Activated CD4-positive, alpha-beta T cell treated with anti-CD3 and anti-CD28 coated beads, Interleukin-2, amount 10 ng/mL, durations not matched to agents 24 days and 14 days (primary cell): Measurements from ENCODE around the gene KRT3. TPM values are rescaled to one million over a fixed set of nuclear protein-coding genes. Genes with fewer than 3 reads are reported as not detected.

Experiments
- DNase-seq: peaks from one replicate; pipeline ENCODE4 v3.0.0; 2022
- H3K27ac Mint-ChIP-seq: one replicate; pipeline ENCODE4 v1.8.0; 2022; ENCODE audit warnings: mild to moderate bottlenecking, mixed read lengths
- H3K27me3 Mint-ChIP-seq: one replicate; pipeline ENCODE4 v1.8.0; 2022; ENCODE audit warnings: mixed read lengths
- H3K36me3 Mint-ChIP-seq: one replicate; pipeline ENCODE4 v1.8.0; 2022; ENCODE audit warnings: low read depth, mild to moderate bottlenecking, mixed read lengths
- H3K4me1 Mint-ChIP-seq: one replicate; pipeline ENCODE4 v1.8.0; 2021; ENCODE audit warnings: mixed read lengths
- H3K4me3 Mint-ChIP-seq: one replicate; pipeline ENCODE4 v1.8.0; 2022; ENCODE audit warnings: mild to moderate bottlenecking, moderate library complexity, mixed read lengths
- H3K9me3 Mint-ChIP-seq: one replicate; pipeline ENCODE4 v1.8.0; 2021; ENCODE audit warnings: mixed read lengths
- intact Hi-C: fragments of 100-400 bp; cut with micrococcal nuclease; formaldehyde crosslinking; loops from one replicate; pipeline ENCODE4 v1.15.1; 2023
- total RNA-seq: library from RNA; stranded (reverse); gene quantifications from 2 replicates; pipeline ENCODE4 v1.2.3, GENCODE V29; 2022

The KRT3 gene
- total RNA-seq, 1 donor from 2014 or later = 0.14 TPM

GRCh38 chr12:52821826-52822660 is 26.1 kb upstream of the KRT3 start:
- Mint-ChIP-seq H3K27ac (no peak overlapping the region), H3K36me3 (no peaks in the 10 kb centered on the region), H3K9me3 (no peaks in the 10 kb centered on the region), H3K4me1 (no peaks in the 10 kb centered on the region), H3K27me3 (peaks cover 3% of the 10 kb centered on the region), H3K4me3 (no peak overlapping the region)
- DNase-seq = no peak
- intact Hi-C loops = no loop called here

DNA sequence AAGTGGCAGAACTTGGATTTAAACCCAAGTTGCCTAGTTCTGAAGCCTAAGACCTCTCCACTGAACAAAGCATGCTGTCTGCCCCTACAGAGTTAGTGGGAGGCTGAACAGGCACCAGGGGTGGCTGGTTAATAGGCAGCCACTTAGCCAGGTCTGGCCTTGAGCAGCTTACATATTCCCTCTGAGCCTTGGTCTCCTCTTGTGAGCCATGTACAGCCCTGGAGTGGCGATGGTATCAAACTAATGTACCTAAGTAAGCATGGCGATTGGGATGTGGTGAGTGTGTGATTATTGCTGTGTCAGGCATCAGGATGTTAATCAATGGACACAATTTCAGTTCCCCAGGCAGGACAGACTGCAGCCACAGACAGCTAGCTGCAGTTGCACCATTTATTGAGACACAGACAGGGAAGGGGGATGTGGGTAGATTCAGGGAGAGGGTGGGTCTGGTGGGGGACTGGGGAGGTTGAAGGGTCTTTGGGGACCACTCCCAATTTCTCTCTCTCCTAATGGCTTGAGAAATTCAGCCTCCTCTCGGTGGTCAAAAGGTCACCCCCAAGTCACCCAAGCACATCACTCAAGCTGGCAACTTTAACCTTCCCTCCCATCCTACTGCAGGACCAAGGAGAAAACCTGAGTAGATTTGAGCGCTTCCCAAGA is 25.3 kb upstream of the KRT3 start:
- intact Hi-C loops = no loop called here
- DNase-seq = no peak
- no peaks in the 10 kb centered on the region for H3K9me3 Mint-ChIP-seq
- H3K4me3 Mint-ChIP-seq = no peak overlapping the region
- peaks cover 3% of the 10 kb centered on the region for H3K27me3 Mint-ChIP-seq
- H3K4me1 Mint-ChIP-seq = no peaks in the 10 kb centered on the region
- no peak overlapping the region for H3K27ac Mint-ChIP-seq
- no peaks in the 10 kb centered on the region for H3K36me3 Mint-ChIP-seq

GRCh38 chr12:52820521-52820920 is 24.6 kb upstream of the KRT3 start:
- Mint-ChIP-seq H3K27me3 (peaks cover 3% of the 10 kb centered on the region), H3K4me1 (no peaks in the 10 kb centered on the region), H3K27ac (no peak overlapping the region), H3K36me3 (no peaks in the 10 kb centered on the region), H3K9me3 (no peaks in the 10 kb centered on the region), H3K4me3 (no peak overlapping the region)
- no peak for DNase-seq
- intact Hi-C loops = no loop called here

- no peaks in the 10 kb centered on the region for H3K4me1 Mint-ChIP-seq
- H3K36me3 Mint-ChIP-seq = no peaks in the 10 kb centered on the region
- H3K27me3 Mint-ChIP-seq = peaks cover 3% of the 10 kb centered on the region
- no peaks in the 10 kb centered on the region for H3K9me3 Mint-ChIP-seq
- H3K4me3 Mint-ChIP-seq = no peak overlapping the region
- intact Hi-C loops = no loop called here
- no peak for DNase-seq
- no peak overlapping the region for H3K27ac Mint-ChIP-seq
Observed at GRCh38 chr12:52819731-52820510, 24.0 kb upstream of the KRT3 start.

DNA sequence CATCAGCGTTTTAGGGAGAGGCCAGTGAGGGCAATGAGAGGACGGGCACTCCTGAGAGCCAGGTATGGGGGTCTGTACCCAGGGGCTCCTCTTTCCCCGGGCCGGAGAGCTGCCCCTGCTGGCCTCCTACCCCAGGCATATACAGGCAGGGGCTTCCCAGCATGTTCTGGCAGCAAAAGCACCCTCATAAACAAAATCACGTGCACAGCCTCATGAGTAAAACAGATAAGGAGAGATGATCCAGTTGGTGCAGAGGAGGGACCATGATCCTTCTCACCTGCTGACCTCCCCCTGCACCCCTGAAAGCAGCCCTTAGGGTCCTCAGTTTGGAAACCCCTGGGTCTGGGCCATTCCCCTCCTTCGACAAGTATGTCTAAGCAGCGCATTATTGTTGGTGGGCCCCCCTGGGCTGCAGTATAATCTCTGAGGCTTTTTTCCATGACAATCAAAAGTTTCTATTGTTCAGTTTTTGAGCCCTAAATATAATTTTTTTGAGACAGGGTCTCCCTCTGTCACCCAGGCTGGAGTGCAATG is 23.0 kb upstream of the KRT3 start:
- Mint-ChIP-seq H3K9me3 (no peaks in the 10 kb centered on the region), H3K27ac (no peak overlapping the region), H3K4me1 (no peaks in the 10 kb centered on the region), H3K36me3 (no peaks in the 10 kb centered on the region), H3K27me3 (peaks cover 5% of the 10 kb centered on the region), H3K4me3 (no peak overlapping the region)
- intact Hi-C loops = no loop called here
- DNase-seq = no peak

DNA sequence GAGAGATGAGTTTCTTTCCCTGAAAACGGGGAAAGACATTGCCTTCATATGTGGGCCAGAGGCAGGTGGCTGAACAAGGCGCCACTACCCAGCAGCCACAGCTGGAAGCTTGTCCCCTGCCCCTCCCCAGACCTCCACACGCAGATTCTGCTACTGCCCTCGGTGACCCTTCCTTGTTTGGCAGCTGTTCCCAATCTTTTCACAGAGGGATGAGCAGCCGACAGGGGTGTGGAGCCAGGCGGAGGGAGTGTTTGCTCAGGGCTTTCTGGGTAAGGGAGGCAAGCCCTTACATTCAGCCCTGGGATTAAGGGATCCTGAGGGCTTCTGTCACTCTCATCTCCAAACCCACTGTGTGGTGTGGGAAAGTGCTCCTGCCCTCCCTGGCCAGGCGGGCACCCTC is 22.5 kb upstream of the KRT3 start:
- H3K36me3 Mint-ChIP-seq = no peaks in the 10 kb centered on the region
- DNase-seq = no peak
- H3K9me3 Mint-ChIP-seq = no peaks in the 10 kb centered on the region
- H3K4me3 Mint-ChIP-seq = no peak overlapping the region
- peaks cover 5% of the 10 kb centered on the region for H3K27me3 Mint-ChIP-seq
- H3K4me1 Mint-ChIP-seq = no peaks in the 10 kb centered on the region
- H3K27ac Mint-ChIP-seq = no peak overlapping the region
- intact Hi-C loops = no loop called here

- Mint-ChIP-seq H3K4me1 (no peaks in the 10 kb centered on the region), H3K4me3 (no peak overlapping the region), H3K9me3 (no peaks in the 10 kb centered on the region), H3K27me3 (peaks cover 2% of the 10 kb centered on the region), H3K36me3 (no peaks in the 10 kb centered on the region), H3K27ac (no peak overlapping the region)
- intact Hi-C loops = no loop called here
- DNase-seq = no peak
Observed at GRCh38 chr12:52817699-52818238, 21.9 kb upstream of the KRT3 start.

- DNase-seq = no peak
- H3K9me3 Mint-ChIP-seq = no peaks in the 10 kb centered on the region
- H3K4me3 Mint-ChIP-seq = no peak overlapping the region
- H3K36me3 Mint-ChIP-seq = no peaks in the 10 kb centered on the region
- no peaks in the 10 kb centered on the region for H3K4me1 Mint-ChIP-seq
- intact Hi-C loops = no loop called here
- H3K27me3 Mint-ChIP-seq = peaks cover 2% of the 10 kb centered on the region
- no peak overlapping the region for H3K27ac Mint-ChIP-seq
Observed at GRCh38 chr12:52817003-52817698, 21.2 kb upstream of the KRT3 start.

DNA sequence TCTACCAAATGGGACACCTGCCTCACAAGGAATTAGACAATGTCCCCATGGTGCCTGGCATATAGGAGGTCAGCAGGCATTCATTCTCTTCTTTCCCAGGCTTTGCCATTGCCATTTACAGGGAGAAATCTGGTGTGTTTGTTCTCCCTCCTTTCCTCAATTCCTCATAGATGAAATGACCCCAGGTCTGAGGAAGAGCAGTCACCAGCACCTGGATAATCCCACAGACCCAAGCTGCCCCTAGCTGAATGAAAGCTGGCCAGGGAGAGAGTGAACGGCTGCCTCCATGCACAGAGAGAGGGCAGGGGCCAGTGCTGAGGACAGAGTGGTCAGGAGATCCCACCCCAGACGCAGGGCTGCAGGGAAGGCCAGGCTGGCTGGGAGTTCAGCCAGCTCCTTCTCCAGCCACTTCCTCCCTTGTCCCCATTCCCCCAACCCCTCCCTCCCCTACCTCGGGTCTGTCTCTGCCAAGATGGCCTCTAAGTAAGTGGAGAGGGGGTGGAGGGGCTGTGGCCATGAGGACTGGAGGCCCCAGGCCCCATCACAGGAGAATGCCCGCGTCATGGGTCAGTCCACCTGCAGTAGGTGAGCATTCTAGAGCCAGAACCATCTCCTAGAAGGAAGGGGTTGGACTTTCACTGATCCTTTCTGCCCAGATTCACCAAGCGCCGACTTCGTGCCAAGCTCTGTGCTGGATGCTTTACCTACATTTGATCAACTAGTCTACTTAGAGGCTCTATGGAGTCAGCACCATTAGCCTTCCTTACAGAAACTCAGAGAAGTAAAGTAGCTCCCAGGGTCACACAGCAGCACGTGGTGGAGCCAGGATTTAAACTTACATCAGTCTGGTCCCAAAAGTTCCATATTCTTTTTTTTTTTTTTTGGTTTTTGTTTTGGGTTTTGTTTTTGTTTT is 20.0 kb upstream of the KRT3 start:
- Mint-ChIP-seq H3K36me3 (no peaks in the 10 kb centered on the region), H3K27me3 (peaks cover 2% of the 10 kb centered on the region), H3K4me3 (no peak overlapping the region), H3K4me1 (no peaks in the 10 kb centered on the region), H3K9me3 (no peaks in the 10 kb centered on the region), H3K27ac (no peak overlapping the region)
- intact Hi-C loops = no loop called here
- no peak for DNase-seq

DNA sequence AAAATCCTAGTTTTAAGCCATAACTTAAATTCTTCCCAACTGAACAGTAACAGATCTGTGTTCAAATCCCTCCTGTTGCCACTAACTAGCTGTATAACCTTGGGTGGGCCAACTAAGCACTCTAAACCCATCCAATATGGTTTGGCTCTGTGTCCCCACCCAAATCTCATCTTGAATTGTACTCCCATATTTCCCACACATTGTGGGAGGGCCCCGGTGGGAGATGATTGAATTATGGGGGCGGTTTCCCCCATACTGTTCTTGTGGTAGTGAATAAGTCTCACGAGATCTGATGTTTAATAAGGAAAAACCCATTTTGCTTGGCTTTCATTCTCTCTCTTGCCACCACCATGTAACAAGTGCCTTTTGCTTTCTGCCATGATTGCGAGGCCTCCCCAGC is 19.2 kb upstream of the KRT3 start:
- Mint-ChIP-seq H3K27ac (no peak overlapping the region), H3K36me3 (no peaks in the 10 kb centered on the region), H3K4me3 (no peak overlapping the region), H3K9me3 (no peaks in the 10 kb centered on the region), H3K4me1 (no peaks in the 10 kb centered on the region), H3K27me3 (peaks cover 5% of the 10 kb centered on the region)
- no peak for DNase-seq
- intact Hi-C loops = no loop called here

GRCh38 chr12:52814710-52815155 is 18.8 kb upstream of the KRT3 start:
- Mint-ChIP-seq H3K9me3 (no peaks in the 10 kb centered on the region), H3K27ac (no peak overlapping the region), H3K27me3 (peaks cover 5% of the 10 kb centered on the region), H3K36me3 (no peaks in the 10 kb centered on the region), H3K4me1 (no peaks in the 10 kb centered on the region), H3K4me3 (no peak overlapping the region)
- intact Hi-C loops = no loop called here
- DNase-seq = no peak

DNA sequence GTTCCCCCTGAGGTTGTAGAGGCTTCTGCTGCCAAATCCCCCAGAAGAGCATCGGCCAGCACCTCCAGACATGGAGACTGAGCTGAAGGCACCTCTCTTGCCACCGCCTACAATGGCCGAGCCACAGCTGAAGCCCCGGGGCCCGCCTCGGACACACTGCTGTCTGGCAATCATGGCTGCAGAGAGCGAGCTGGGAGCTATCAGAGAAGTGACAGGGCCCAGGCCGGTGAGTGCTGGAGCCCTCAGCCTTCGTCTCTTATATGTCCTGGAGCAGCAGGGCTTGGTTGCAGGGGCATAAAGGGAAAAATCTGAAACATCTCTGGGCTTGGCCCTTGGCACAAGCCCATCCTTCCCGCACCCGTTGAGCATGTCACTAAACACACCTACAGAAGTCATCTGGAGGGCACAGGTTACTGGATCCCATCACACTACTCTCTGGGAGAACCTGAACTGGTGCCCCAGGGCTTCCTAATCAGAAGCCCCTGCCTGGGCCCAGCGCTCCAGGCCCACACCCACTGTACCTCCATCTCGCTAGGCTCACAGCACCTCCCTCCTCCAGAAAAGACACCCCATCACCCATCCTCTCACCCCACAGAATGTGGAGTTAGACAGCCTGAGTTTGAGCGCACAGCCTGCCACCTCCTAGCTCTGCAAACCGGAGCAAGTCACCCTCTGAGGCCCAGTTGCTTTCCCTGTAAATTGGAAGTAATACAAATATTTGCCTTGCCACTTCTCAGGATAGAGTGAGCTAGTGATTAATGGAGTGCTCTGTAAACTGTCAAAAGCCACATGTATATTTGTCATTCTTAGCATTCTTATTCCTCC is 18.2 kb upstream of the KRT3 start, which contains the start of gene KRT4:
Gene KRT4 (minus strand): TSS at position 232 of the 825 bp plus-strand sequence. CDS start 58 bp downstream, at position 174.
- no peak within 1 kb of the TSS for H3K4me3 Mint-ChIP-seq

More for the DNA sequence above, 18.2 kb upstream of the KRT3 start, which contains the start of gene KRT4:
- Mint-ChIP-seq H3K4me1 (no peaks in the 10 kb centered on the region), H3K9me3 (no peaks in the 10 kb centered on the region), H3K36me3 (no peaks in the 10 kb centered on the region), H3K27ac (no peak within 1 kb of the TSS), H3K27me3 (peaks cover 5% of the 10 kb centered on the region)
- no peak for DNase-seq
- intact Hi-C loops = no loop called here
